Measurements from ENCODE around the gene LRRTM4. TPM values are rescaled to one million over a fixed set of nuclear protein-coding genes. Genes with fewer than 3 reads are reported as not detected.
"Not testable (repeated sequence)": the region's sequence is repeated elsewhere in the genome, so short reads cannot be mapped to it uniquely, and the experiment has no call there.

Gene LRRTM4
- total RNA-seq, 1 donor from 2014 or later, result not detected

- Histone ChIP-seq H3K27me3 (ENCODE audit: control insufficient read depth, insufficient read depth, low read length) (no peaks in the 10 kb centered on the region), H3K36me3 (ENCODE audit: control insufficient read depth, insufficient read depth, low read length) (no peaks in the 10 kb centered on the region), H3K4me3 (ENCODE audit: low read depth, low read length) (no peak overlapping the region)
- FAIRE-seq (no peak), DNase-seq (ENCODE audit: low read depth) (no peak)
- no peak for TF ChIP-seq CTCF (IDR thresholded peaks at IDR 0.05; ENCODE audit: insufficient read depth, low read length, severe bottlenecking)
Observed at GRCh38 chr2:76813084-76813483, 709.1 kb downstream of the LRRTM4 start.

- TF ChIP-seq CTCF (IDR thresholded peaks at IDR 0.05; ENCODE audit: insufficient read depth, low read length, severe bottlenecking), result no peak
- DNase-seq (ENCODE audit: low read depth), result no peak
- H3K27me3 ChIP-seq (ENCODE audit: control insufficient read depth, insufficient read depth, low read length), result no peaks in the 10 kb centered on the region
- H3K36me3 ChIP-seq (ENCODE audit: control insufficient read depth, insufficient read depth, low read length), result no peaks in the 10 kb centered on the region
- no peak for FAIRE-seq
- no peak overlapping the region for H3K4me3 ChIP-seq (ENCODE audit: low read depth, low read length)
Observed at GRCh38 chr2:76812156-76812555, 710.0 kb downstream of the LRRTM4 start.

GRCh38 chr2:76809136-76809535, 713.0 kb downstream of the LRRTM4 start:
- Histone ChIP-seq H3K4me3 (ENCODE audit: low read depth, low read length) (no peak overlapping the region), H3K27me3 (ENCODE audit: control insufficient read depth, insufficient read depth, low read length) (no peaks in the 10 kb centered on the region), H3K36me3 (ENCODE audit: control insufficient read depth, insufficient read depth, low read length) (no peaks in the 10 kb centered on the region)
- DNase-seq (ENCODE audit: low read depth) (no peak), FAIRE-seq (no peak)
- no peak for TF ChIP-seq CTCF (IDR thresholded peaks at IDR 0.05; ENCODE audit: insufficient read depth, low read length, severe bottlenecking)

- Histone ChIP-seq H3K27me3 (ENCODE audit: control insufficient read depth, insufficient read depth, low read length) (no peaks in the 10 kb centered on the region), H3K4me3 (ENCODE audit: low read depth, low read length) (no peak overlapping the region), H3K36me3 (ENCODE audit: control insufficient read depth, insufficient read depth, low read length) (no peaks in the 10 kb centered on the region)
- no peak for FAIRE-seq
- TF ChIP-seq CTCF (IDR thresholded peaks at IDR 0.05; ENCODE audit: insufficient read depth, low read length, severe bottlenecking), result no peak
- DNase-seq (ENCODE audit: low read depth), result no peak
Observed at GRCh38 chr2:76808732-76809131, 713.4 kb downstream of the LRRTM4 start.

- Histone ChIP-seq H3K36me3 (ENCODE audit: control insufficient read depth, insufficient read depth, low read length) (no peaks in the 10 kb centered on the region), H3K4me3 (ENCODE audit: low read depth, low read length) (no peak overlapping the region), H3K27me3 (ENCODE audit: control insufficient read depth, insufficient read depth, low read length) (no peaks in the 10 kb centered on the region)
- no peak for TF ChIP-seq CTCF (IDR thresholded peaks at IDR 0.05; ENCODE audit: insufficient read depth, low read length, severe bottlenecking)
- DNase-seq (ENCODE audit: low read depth) (no peak), FAIRE-seq (no peak)
Observed at GRCh38 chr2:76793647-76794334, 728.4 kb downstream of the LRRTM4 start.

GRCh38 chr2:76781313-76781712, 740.9 kb downstream of the LRRTM4 start:
- H3K27me3 ChIP-seq (ENCODE audit: control insufficient read depth, insufficient read depth, low read length); FAIRE-seq; DNase-seq (ENCODE audit: low read depth); H3K4me3 ChIP-seq (ENCODE audit: low read depth, low read length); H3K36me3 ChIP-seq (ENCODE audit: control insufficient read depth, insufficient read depth, low read length): not testable (repeated sequence)

Data from bronchial epithelial cell (primary cell).